HG03064 (cell line): ENCODE measurements around the gene CREBL2.
"Not testable (repeated sequence)": the region's sequence is repeated elsewhere in the genome, so short reads cannot be mapped to it uniquely, and the experiment has no call there.

ENCODE experiments used
- ATAC-seq: cut with Tn5 transposase; IDR thresholded peaks from one replicate; pipeline ENCODE4 v1.9.1; 2021; ENCODE audit warnings: low read depth; ENCODE audit not compliant: unreplicated experiment

The CREBL2 gene

GRCh38 chr12:12611512-12612306, at the start of gene CREBL2:
Gene CREBL2 (plus strand): TSS chr12:12611876. CDS start chr12:12612173, 297 bp downstream.
- ATAC-seq: peak; percentile 68

DNA sequence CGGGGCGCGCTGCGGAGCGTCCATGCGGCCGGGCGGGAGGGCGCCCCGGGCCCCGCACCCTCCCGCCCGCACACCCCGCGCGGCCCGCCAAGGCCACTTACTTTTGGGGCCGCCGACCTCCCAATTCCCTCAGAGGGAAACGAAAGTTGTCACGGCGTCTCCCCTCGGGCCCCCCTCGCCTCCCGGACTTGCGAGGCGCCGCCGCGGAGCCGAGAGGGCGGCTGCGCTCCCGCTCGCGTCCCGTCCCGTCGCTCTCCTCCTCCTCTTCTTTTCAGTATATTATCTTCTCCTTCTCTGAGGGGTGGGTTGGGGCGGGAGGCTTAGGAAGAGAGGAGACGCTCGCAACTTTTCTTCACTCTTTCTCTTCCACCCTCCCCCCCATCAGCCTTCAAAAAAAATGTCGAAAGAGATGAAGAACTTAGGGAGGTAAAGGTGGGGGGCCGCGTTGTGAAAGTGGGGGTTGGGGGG, 49.6 kb upstream of the CREBL2 start:
- no peak for ATAC-seq

GRCh38 chr12:12562585-12563261, 49.0 kb upstream of the CREBL2 start, which contains the start of gene DUSP16:
Gene DUSP16 (minus strand): TSS chr12:12562863. CDS start chr12:12521098, 41,765 bp downstream.
- ATAC-seq: peak; percentile 64

DNA sequence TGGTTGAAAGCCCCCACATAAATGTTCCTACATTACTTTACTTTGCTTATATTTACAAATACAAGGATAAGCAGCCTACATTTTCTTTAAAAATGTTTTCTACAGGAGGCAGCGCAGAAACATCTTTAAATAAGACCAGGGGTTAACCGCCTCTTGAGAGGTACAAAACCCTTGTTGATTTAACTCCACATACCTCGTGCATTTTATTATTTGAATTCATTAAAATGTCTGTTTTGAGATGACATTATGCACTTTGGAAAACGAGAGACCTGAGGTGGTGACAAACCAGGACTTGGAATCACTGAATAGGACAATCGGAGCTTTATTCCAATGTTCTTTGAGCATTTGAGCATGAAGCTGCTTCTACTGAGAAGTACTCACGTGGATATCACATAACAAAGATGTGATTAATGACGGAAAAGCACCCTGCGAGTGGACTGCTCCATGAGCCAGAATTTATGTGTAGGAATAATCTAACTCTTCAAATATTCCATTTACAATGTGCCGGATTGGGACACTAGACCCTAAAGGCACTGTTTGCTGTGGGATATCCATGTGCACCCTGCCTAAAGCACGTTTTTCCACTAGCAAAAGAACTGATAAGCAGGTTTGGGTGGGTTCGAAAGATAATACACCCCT, 48.3 kb upstream of the CREBL2 start:
- ATAC-seq: no peak

- ATAC-seq: no peak
Measured at GRCh38 chr12:12564911-12565310, 46.8 kb upstream of the CREBL2 start.

DNA sequence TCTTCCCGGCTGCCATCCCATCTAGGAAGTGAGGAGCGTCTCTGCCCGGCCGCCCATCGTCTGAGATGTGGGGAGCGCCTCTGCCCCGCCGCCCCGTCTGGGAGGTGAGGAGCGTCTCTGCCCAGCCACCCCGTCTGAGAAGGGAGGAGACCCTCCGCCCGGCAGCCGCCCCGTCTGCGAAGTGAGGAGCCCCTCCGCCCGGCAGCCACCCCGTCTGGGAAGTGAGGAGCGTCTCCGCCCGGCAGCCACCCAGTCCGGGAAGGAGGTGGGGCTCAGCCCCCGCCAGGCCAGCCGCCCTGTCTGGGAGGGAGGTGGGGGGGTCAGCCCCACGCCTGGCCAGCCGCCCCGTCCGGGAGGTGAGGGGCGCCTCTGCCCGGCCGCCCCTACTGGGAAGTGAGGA, 45.7 kb upstream of the CREBL2 start:
- not testable (repeated sequence) for ATAC-seq

DNA sequence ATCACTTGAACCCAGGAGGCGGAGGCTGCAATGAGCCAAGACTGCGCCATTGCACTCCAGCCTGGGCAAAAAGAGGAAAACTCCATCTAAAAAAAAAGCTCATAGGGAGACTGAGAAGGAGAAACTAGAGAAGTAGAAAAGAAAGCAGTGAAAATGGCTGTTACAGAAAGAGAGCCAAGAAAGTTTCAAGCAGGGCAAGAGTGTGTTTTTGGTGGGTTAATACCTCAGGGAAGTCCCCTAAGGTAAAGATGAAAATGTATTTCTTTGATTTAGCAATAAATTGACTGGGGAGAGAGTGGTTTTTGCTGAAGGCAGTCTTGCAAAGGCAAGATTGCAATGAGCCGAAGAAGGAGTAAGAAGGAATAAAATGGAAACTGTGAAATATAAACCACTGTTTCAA, 39.0 kb upstream of the CREBL2 start:
- no peak for ATAC-seq

GRCh38 chr12:12577786-12578185, 33.9 kb upstream of the CREBL2 start:
- no peak for ATAC-seq

- ATAC-seq: not testable (repeated sequence)
Measured at GRCh38 chr12:12580716-12581115, 31.0 kb upstream of the CREBL2 start.

- peak; percentile 36 for ATAC-seq
Measured at GRCh38 chr12:12582193-12582881, 29.3 kb upstream of the CREBL2 start.

GRCh38 chr12:12582895-12583303, 28.8 kb upstream of the CREBL2 start:
- peak; percentile 94 for ATAC-seq

GRCh38 chr12:12583510-12584178, 28.0 kb upstream of the CREBL2 start:
- ATAC-seq: no peak

DNA sequence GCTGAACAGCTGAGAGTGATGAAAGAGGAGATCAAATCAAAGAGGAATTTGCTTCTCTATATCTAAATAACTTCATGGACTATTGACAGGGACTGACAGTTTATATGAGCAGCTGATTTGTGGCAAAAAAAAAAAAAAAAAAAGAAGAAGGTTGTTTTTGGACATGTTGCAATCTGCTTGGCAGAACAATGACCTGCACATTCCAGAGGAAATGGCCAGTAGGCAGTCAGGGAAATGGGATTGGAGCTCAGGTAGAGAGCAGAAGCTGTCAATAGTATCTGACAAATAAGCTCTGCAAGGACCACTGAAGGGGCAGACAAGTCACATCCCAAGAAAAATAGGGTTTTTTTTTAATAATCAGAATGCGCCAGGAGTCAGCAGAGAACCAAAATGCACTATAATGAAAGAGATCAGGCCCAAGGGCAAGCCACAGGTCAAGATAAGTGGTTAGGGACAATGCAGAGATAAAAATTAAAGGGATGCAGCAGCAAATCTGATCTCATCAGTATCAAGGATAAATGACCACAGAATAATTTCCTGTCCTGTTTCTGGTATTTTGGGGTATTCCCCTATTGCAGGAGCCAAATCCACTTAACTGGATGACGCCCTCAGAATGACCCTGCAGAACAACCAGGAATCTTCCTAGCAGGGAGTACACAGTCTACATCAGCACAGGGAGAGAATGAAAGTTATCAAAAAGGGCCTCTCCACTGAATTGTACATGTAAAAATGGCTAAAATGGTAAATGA, 26.4 kb upstream of the CREBL2 start:
- ATAC-seq: no peak

GRCh38 chr12:12586879-12587675, 24.6 kb upstream of the CREBL2 start:
- no peak for ATAC-seq

DNA sequence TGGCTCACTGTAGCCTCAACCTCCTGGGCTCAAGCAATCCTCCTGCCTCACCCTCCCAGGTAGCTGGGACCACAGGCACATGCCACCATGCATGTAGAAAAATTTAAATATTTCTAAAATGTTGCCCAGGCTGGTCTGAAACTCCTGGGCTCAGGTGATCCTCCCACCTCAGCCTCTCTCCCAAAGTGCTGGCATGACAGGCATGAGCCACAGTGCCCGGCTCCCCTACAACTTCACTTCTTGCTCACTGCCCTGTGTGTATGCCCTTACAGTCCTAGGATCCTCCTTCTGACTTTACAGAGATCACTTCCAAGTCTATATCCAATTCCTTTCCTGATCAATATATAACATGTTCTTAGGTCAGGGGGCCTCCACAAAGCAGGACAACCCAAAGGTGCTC, 23.8 kb upstream of the CREBL2 start:
- no peak for ATAC-seq

DNA sequence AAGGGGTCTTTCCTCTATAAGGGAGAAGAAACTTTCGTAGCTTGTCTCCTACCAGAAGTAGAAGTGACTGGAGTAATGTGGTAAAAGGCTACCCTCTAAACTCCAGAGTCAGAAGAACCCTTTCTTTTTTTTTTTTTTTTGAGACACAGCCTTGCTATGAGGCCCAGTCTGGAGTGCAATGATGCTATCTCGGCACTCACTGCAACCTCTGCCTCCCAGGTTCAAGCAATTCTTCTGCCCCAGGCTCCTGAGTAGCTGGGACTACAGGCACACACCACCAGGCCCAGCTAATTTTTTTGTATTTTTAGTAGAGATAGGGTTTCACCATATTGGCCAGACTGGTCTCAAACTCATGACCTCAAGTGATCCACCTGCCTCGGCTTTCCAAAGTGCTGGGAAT, 23.2 kb upstream of the CREBL2 start:
- ATAC-seq: not testable (repeated sequence)

DNA sequence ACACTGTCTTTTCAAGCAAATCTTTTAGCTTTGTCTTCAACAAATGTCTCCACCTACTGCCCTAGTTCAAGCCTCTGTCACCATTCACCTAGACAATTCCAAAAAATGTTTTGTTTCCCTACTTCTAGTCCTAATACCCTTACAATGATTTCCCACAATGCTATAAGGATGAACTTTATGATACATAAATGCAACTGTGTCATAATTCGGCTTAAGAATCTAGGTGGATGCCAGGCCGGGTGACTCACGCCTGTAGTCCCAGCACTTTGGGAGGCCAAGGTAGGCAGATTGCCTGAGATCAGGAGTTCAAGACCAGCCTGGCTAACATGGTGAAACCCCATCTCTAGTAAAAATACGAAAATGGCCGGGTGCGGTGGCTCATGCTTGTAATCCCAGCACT, 20.7 kb upstream of the CREBL2 start:
- no peak for ATAC-seq

DNA sequence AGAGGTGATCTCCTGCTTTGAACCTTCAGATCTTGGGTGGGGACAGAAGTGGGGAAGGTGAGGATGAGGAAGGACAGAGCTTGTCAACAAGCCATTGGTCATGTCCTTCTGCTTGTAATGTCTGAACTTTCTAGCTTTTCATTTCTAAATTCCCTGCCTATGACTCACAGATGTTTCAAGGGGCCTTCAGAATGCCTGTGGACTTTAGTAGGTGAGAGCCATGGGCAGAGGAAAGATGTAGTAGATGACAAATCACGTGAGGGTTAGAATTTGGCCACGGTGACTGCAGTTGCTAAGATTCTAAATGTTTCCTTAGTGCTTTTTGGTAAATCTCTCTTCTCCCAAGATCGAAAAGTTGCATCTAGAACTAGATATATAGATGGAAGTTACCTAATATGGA, 18.7 kb upstream of the CREBL2 start:
- no peak for ATAC-seq

DNA sequence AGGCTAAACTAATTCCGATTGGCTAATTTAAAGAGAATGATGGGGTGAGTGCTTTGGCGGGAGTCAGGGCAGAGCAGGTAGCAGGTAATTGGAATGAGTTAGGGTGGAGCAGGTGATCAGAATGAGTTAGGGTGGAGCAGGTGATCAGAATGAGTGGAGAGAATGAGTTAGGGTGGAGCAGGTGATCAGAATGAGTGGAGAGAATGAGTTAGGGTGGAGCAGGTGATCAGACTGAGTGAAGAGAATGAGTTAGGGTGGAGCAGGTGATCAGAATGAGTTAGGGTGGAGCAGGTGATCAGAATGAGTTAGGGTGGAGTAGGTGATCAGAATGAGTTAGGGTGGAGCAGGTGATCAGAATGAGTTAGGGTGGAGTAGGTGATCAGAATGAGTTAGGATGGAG, 15.7 kb upstream of the CREBL2 start:
- not testable (repeated sequence) for ATAC-seq
